Gastrocnemius medialis (tissue), 4 donors: ENCODE measurements around the gene EPB41L3. TPM values are rescaled to one million over a fixed set of nuclear protein-coding genes. Genes with fewer than 3 reads are reported as not detected.

Experiments used
- ATAC-seq, 2 donors: fragments of 150-250 bp; one replicate each; pipeline ENCODE4 v1.9.1; 2016
- DNase-seq, 2 donors: peaks; one replicate each; pipeline ENCODE4 v3.0.0-alpha.2; 2019
- H3K27ac ChIP-seq, 4 donors: fragments of 200-600 bp; sonication (generic); 1 replicate in 1 of 4; 2 replicates in 3 of 4; pipeline ENCODE4 v1.5.1; 2016 to 2018; ENCODE audit warnings: mild to moderate bottlenecking in 2 of 4, moderate library complexity in 1 of 4
- H3K27me3 ChIP-seq, 3 donors: fragments of 200-600 bp; sonication (generic) in 2 of 3; 1 replicate in 1 of 3; 2 replicates in 2 of 3; pipeline versions ENCODE4 v1.5.1 to v1.6.0; 2016 to 2019; ENCODE audit warnings: mild to moderate bottlenecking in 1 of 3, moderate library complexity in 1 of 3
- H3K36me3 ChIP-seq, 2 donors: fragments of 200-600 bp; sonication (generic) in 1 of 2; one replicate each; pipeline ENCODE4 v1.5.1; 2017 to 2018
- H3K4me1 ChIP-seq, 2 donors: fragments of 200-600 bp; sonication (generic) in 1 of 2; one replicate each; pipeline ENCODE4 v1.5.1; 2016 to 2017; ENCODE audit warnings: mild to moderate bottlenecking in 2 of 2
- H3K4me3 ChIP-seq, 4 donors: fragments of 200-600 bp; sonication (generic) in 3 of 4; 1 replicate in 1 of 4; 2 replicates in 3 of 4; pipeline ENCODE4 v1.5.1; 2016 to 2019; ENCODE audit warnings: mild to moderate bottlenecking in 2 of 4
- H3K9me3 ChIP-seq, 3 donors: fragments of 200-600 bp; sonication (generic) in 2 of 3; 1 replicate in 1 of 3; 2 replicates in 2 of 3; pipeline ENCODE4 v1.5.1; 2016 to 2019
- CTCF ChIP-seq, 5 experiments: fragments of 450-650 bp in 3 of 5; fragments of 200-600 bp in 2 of 5; sonication (generic) in 2 of 5; IDR thresholded peaks in 4 of 5; conservative IDR thresholded peaks in 1 of 5; 1 replicate in 4 of 5; 2 replicates in 1 of 5; pipeline ENCODE4 v1.5.1; 2016 to 2019; ENCODE audit warnings: antibody characterized with exemption in 5 of 5, mild to moderate bottlenecking in 3 of 5, moderate library complexity in 3 of 5
- POLR2A ChIP-seq, 2 donors: fragments of 450-650 bp; IDR thresholded peaks; one replicate each; pipeline ENCODE4 v1.6.1; 2017; ENCODE audit warnings: antibody characterized with exemption in 2 of 2, mild to moderate bottlenecking in 2 of 2, moderate library complexity in 2 of 2
- in situ Hi-C, 4 donors: fragments of 200-750 bp; cut with MboI; loops; one replicate each; pipeline versions ENCODE4 v1.15.0 to v1.8.0; 2017; ENCODE audit warnings: low sequenced_read_pairs in 4 of 4
- intact Hi-C: fragments of 100-400 bp; cut with DNase I; formaldehyde crosslinking; loops from one replicate; pipeline ENCODE4 v1.15.1; 2023; ENCODE audit warnings: low total_unique reads
- total RNA-seq, 4 donors: library from RNA; depleted of rRNA; stranded (reverse); fragments of >200 nt; gene quantifications; one replicate each; pipeline versions ENCODE4 v1.1.0 to v1.2.3, GENCODE V29; 2016

The EPB41L3 gene
- total RNA-seq, 4 donors from 2014 or later, result 9.2 to 24.4 (median 14.5) TPM

- TF ChIP-seq POLR2A (IDR thresholded peaks at IDR 0.05), result no peak
- no peak for TF ChIP-seq CTCF (IDR thresholded peaks at IDR 0.05 in 4 of 5, conservative IDR thresholded peaks at IDR 0.05 in 1 of 5)
- Histone ChIP-seq H3K36me3 (no peaks in the 10 kb centered on the region), H3K4me1 (no peaks in the 10 kb centered on the region), H3K27me3 (no peaks in the 10 kb centered on the region), H3K27ac (no peak overlapping the region), H3K9me3 (no peaks in the 10 kb centered on the region), H3K4me3 (no peak overlapping the region)
- in situ Hi-C loops (no loop called here), intact Hi-C loops (no loop called here)
- ATAC-seq (no peak), DNase-seq (no peak)
Observed at GRCh38 chr18:5413447-5413846, 130.3 kb downstream of the EPB41L3 start.

- in situ Hi-C loops, result no loop called here
- H3K4me3 ChIP-seq, result no peak overlapping the region
- ATAC-seq (no peak), DNase-seq (no peak)
- no peaks in the 10 kb centered on the region for H3K4me1 ChIP-seq
- no peak overlapping the region for H3K27ac ChIP-seq
- TF ChIP-seq POLR2A (IDR thresholded peaks at IDR 0.05) (no peak), CTCF (IDR thresholded peaks at IDR 0.05 in 4 of 5, conservative IDR thresholded peaks at IDR 0.05 in 1 of 5) (no peak)
- intact Hi-C loops, result no loop called here
- H3K36me3 ChIP-seq, result no peaks in the 10 kb centered on the region
- no peaks in the 10 kb centered on the region for H3K27me3 ChIP-seq
- H3K9me3 ChIP-seq, result no peaks in the 10 kb centered on the region
Observed at GRCh38 chr18:5410582-5410981, 133.2 kb downstream of the EPB41L3 start.

- ATAC-seq, result no peak
- TF ChIP-seq POLR2A (IDR thresholded peaks at IDR 0.05) (no peak), CTCF (IDR thresholded peaks at IDR 0.05 in 4 of 5, conservative IDR thresholded peaks at IDR 0.05 in 1 of 5) (no peak)
- intact Hi-C loops (no loop called here), in situ Hi-C loops (no loop called here)
- H3K4me3 ChIP-seq, result no peak overlapping the region
- no peaks in the 10 kb centered on the region for H3K4me1 ChIP-seq
- no peaks in the 10 kb centered on the region for H3K36me3 ChIP-seq
- DNase-seq, result no peak
- H3K9me3 ChIP-seq, result no peaks in the 10 kb centered on the region
- no peak overlapping the region for H3K27ac ChIP-seq
- H3K27me3 ChIP-seq, result no peaks in the 10 kb centered on the region
Observed at GRCh38 chr18:5398269-5398668, 145.5 kb downstream of the EPB41L3 start.

- intact Hi-C loops (no loop called here), in situ Hi-C loops (no loop called here)
- TF ChIP-seq CTCF (IDR thresholded peaks at IDR 0.05 in 4 of 5, conservative IDR thresholded peaks at IDR 0.05 in 1 of 5) (no peak), POLR2A (IDR thresholded peaks at IDR 0.05) (no peak)
- no peaks in the 10 kb centered on the region for H3K36me3 ChIP-seq
- no peak overlapping the region for H3K4me3 ChIP-seq
- DNase-seq, result no peak
- H3K27me3 ChIP-seq, result no peaks in the 10 kb centered on the region
- H3K9me3 ChIP-seq, result no peaks in the 10 kb centered on the region
- no peak overlapping the region for H3K27ac ChIP-seq
- no peak for ATAC-seq
- H3K4me1 ChIP-seq, result no peaks in the 10 kb centered on the region
Observed at GRCh38 chr18:5397102-5397501, 146.7 kb downstream of the EPB41L3 start.

GRCh38 chr18:5395860-5396448, 147.8 kb downstream of the EPB41L3 start:
- Histone ChIP-seq H3K9me3 (no peaks in the 10 kb centered on the region), H3K36me3 (no peaks in the 10 kb centered on the region), H3K27ac (no peak overlapping the region), H3K27me3 (no peaks in the 10 kb centered on the region), H3K4me3 (no peak overlapping the region), H3K4me1 (no peaks in the 10 kb centered on the region)
- intact Hi-C loops, result no loop called here
- DNase-seq, result no peak
- TF ChIP-seq CTCF (IDR thresholded peaks at IDR 0.05 in 4 of 5, conservative IDR thresholded peaks at IDR 0.05 in 1 of 5), result no peak
- TF ChIP-seq POLR2A (IDR thresholded peaks at IDR 0.05), result no peak
- in situ Hi-C loops, result no loop called here
- ATAC-seq, result no peak
